Thymus (tissue), 14 donors: Measurements from ENCODE around the gene NAA16. TPM values are rescaled to one million over a fixed set of nuclear protein-coding genes. Genes with fewer than 3 reads are reported as not detected.

Experiments
- DNase-seq, 9 donors: peaks; one replicate each; pipeline ENCODE4 v3.0.0-alpha.2; 2013; ENCODE audit warnings: low spot score in 9 of 9, low read depth in 6 of 9, missing footprints in 1 of 9
- H3K27ac ChIP-seq, 2 donors: one replicate each; pipeline ENCODE4 v1.5.1; 2013; ENCODE audit warnings: control low read depth in 1 of 2, low read depth in 1 of 2, low read length in 1 of 2, mild to moderate bottlenecking in 1 of 2, moderate library complexity in 1 of 2
- H3K27me3 ChIP-seq, 2 donors: one replicate each; pipeline ENCODE4 v1.5.1; 2013; ENCODE audit warnings: low read length in 1 of 2; ENCODE audit not compliant: control insufficient read depth in 2 of 2, insufficient read depth in 1 of 2
- H3K36me3 ChIP-seq, 2 donors: one replicate each; pipeline ENCODE4 v1.5.1; 2013; ENCODE audit warnings: low read length in 1 of 2, mild to moderate bottlenecking in 1 of 2, moderate library complexity in 1 of 2; ENCODE audit not compliant: control insufficient read depth in 2 of 2, insufficient read depth in 2 of 2
- H3K4me1 ChIP-seq, 2 donors: one replicate each; pipeline ENCODE4 v1.5.1; 2013; ENCODE audit warnings: low read length in 2 of 2; ENCODE audit not compliant: control insufficient read depth in 2 of 2, insufficient read depth in 2 of 2
- H3K4me3 ChIP-seq, 2 donors: one replicate each; pipeline ENCODE4 v1.5.1; 2013; ENCODE audit warnings: low read length in 2 of 2, control low read depth in 1 of 2, mild to moderate bottlenecking in 1 of 2
- H3K9me3 ChIP-seq, 2 donors: one replicate each; pipeline ENCODE4 v1.5.1; 2013; ENCODE audit warnings: low read length in 1 of 2, mild to moderate bottlenecking in 1 of 2; ENCODE audit not compliant: control insufficient read depth in 2 of 2, insufficient read depth in 1 of 2
- WGBS: extraction: QIAGEN DNeasy Blood & Tissue Kit; methylation state at CpG from one replicate; pipeline ENCODE4 v1.1.7; 2013; 5-methylcytosine and 5-hydroxymethylcytosine counted together
- long read RNA-seq, 10 donors: transcript quantifications; one replicate each; lab custom pipeline, GENCODE V29; 2026
- polyA plus RNA-seq: library from polyadenylated mRNA; stranded (reverse); fragments of 200-250 nt; gene quantifications from one replicate; pipeline ENCODE4 v1.2.3, GENCODE V29; 2013
- total RNA-seq: library from RNA; stranded (reverse); fragments of 120-200 nt; gene quantifications from one replicate; pipeline ENCODE4 v1.2.4, GENCODE V29; 2013
- donor health status: healthy.

NAA16 gene
- total RNA-seq (10.6 TPM), polyA plus RNA-seq (23.8 TPM)
- long read RNA-seq, donor 1, partial matches to known transcripts = 0 of 1 reads
- long read RNA-seq, donor 1, other reads (novel, unspliced or antisense) = 0 of 1 reads
- long read RNA-seq, donor 2 = 0 reads
- long read RNA-seq, donor 3, partial matches to known transcripts = 0 of 3 reads
- long read RNA-seq, donor 3, other reads (novel, unspliced or antisense) = 0 of 3 reads
- long read RNA-seq, donor 4, partial matches to known transcripts = 0 of 5 reads
- long read RNA-seq, donor 4, other reads (novel, unspliced or antisense) = 0 of 5 reads
- long read RNA-seq, donor 5, transcript NAA16-205 (2 exons, 773 nt) = major isoform, 5 of 14 reads
- long read RNA-seq, donor 5, partial matches to known transcripts = 8 of 14 reads
- long read RNA-seq, donor 5, other reads (novel, unspliced or antisense) = 0 of 14 reads
- long read RNA-seq, donor 6, partial matches to known transcripts = 0 of 2 reads
- long read RNA-seq, donor 6, other reads (novel, unspliced or antisense) = 0 of 2 reads
- long read RNA-seq, donor 7 = 0 reads
- long read RNA-seq, donor 8 = 0 reads
- long read RNA-seq, donor 9, partial matches to known transcripts = 0 of 3 reads
- long read RNA-seq, donor 9, other reads (novel, unspliced or antisense) = 0 of 3 reads
- long read RNA-seq, donor 10, partial matches to known transcripts = 5 of 6 reads
- long read RNA-seq, donor 10, other reads (novel, unspliced or antisense) = 0 of 6 reads

DNA sequence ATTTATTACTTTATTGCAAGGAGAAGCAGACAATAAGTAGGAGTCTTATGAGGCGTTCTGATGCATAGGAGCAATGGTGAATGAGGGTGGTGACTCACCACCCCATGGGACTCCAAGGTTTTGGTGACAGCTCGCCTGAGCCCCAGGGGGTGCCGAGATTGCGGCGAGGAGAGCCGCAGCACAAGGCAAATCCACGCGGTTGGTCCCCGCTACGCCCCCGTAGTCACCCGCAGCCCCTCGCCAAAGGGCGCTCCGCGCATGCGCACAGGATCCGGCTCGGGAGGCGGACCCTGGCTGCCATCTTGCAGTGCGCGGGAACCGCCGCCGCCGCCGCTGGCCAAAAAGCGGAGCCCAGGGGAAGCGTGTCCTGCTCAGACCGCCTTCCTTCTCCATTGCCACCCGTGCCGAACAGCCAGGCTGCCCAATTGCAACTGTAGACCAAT is at the start of gene NAA16:
Gene NAA16 (plus strand): TSS at position 305 of the 443 bp plus-strand sequence. CDS start 262 bp downstream, outside the sequence.
- H3K4me3 ChIP-seq = peak within 1 kb of the TSS; percentile 100
- no peaks in the 10 kb centered on the region for H3K9me3 ChIP-seq
- H3K27ac ChIP-seq = peak within 1 kb of the TSS; percentile 88 to 96
- under 1% methylated on average over 32 of the region's 32 CpGs for WGBS
- peaks cover 0 to 3% of the 10 kb centered on the region in 2 donors for H3K27me3 ChIP-seq
- H3K4me1 ChIP-seq = peaks cover 11 to 16% of the 10 kb centered on the region in 2 donors
- no peaks in the 10 kb centered on the region for H3K36me3 ChIP-seq
- peak; percentile 80 to 95 (median 89) for DNase-seq

DNA sequence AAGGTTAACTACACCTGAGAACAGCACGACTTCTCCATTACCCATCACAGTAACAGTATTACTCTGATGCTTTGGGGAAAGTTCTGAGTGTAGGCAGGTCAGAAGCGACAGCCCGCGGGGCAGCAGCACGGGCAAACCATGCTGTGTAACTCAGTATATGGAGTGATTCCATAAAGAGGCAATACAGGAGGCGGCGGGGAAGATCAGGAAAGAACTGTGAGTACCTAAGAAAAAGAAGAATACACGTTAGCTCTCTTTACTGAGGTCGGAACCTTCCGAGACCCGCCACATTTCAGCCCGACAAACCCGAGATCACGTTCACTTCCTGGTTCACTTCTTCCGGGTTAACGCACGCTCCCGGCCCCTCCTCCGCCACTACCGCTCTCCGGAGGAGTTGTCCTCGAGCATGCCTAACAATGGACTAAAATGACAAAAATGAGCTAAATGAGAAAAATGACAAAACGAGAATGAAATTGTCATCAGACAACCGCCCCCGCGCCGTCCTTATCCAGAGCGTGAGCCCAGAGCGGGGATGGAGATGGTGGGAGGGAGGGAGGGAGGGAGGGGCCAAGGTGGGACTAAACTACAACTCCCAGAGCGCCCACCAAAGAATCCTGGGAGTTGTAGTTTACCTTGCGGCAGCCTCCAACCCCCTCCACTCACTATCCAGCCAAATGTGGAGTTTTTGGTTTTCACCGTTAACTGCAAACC is 47.7 kb upstream of the NAA16 start, which contains the start of gene MTRF1:
Gene MTRF1 (minus strand): TSS at position 316 of the 711 bp plus-strand sequence. CDS start 2,669 bp downstream, outside the sequence.
- H3K9me3 ChIP-seq = peaks cover 0 to 11% of the 10 kb centered on the region in 2 donors
- peaks cover 11 to 19% of the 10 kb centered on the region in 2 donors for H3K36me3 ChIP-seq
- H3K4me1 ChIP-seq = peaks cover 0 to 3% of the 10 kb centered on the region in 2 donors
- H3K27ac ChIP-seq = peak within 1 kb of the TSS; percentile 65 to 78
- no peaks in the 10 kb centered on the region for H3K27me3 ChIP-seq
- H3K4me3 ChIP-seq = peak within 1 kb of the TSS; percentile 58 to 76
- under 1% methylated on average over 32 of the region's 32 CpGs for WGBS
- DNase-seq = peak; percentile 78 to 93 (median 85)

DNA sequence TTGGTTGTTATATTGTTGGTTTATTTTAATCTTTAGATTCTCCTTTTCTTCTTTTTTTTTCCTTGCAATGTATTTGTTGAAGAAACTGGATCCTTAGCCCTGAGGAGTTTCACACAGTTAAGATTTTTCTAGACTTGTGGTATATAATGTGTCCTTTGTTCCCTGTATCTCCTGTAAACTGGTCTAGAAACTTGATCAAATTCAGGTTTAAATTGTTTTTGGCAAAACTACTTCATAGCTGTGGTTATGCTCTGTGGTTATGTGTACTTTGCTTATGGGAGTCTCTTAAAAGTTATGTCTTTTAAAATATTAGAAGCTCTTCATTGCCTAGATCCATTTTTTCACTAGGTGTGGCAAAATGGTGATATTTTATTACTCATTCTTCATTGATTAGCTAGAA is 44.0 kb upstream of the NAA16 start:
- H3K4me3 ChIP-seq = no peak overlapping the region
- H3K27ac ChIP-seq = no peak overlapping the region
- H3K27me3 ChIP-seq = no peaks in the 10 kb centered on the region
- no peaks in the 10 kb centered on the region for H3K36me3 ChIP-seq
- H3K9me3 ChIP-seq = peaks cover 2 to 19% of the 10 kb centered on the region in 2 donors
- peaks cover 0 to 9% of the 10 kb centered on the region in 2 donors for H3K4me1 ChIP-seq
- DNase-seq = no peak

DNA sequence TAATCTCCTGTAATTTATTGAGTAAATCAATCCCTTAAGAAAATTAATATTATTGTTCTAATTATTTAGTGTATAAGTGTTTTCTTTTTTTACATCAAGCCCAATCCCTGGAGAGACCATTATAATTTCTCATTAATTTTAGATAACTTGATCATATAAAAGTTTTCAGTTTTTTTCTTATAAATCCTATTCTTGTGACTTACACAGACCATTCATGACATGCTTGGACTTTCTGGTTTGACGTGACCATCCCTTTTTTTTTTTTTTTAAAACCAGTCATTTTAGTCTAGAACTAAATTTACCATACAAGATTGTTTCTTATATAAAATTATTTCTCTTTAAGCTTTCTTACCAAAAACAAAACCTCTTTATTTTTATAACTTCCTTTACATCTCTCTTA is 42.3 kb upstream of the NAA16 start:
- peaks cover 2 to 19% of the 10 kb centered on the region in 2 donors for H3K9me3 ChIP-seq
- no peak overlapping the region for H3K27ac ChIP-seq
- DNase-seq = peak in 2 of 9 donors; percentile 38 to 48
- 80% methylated on average over 1 of the region's 1 CpG for WGBS
- no peaks in the 10 kb centered on the region for H3K27me3 ChIP-seq
- no peaks in the 10 kb centered on the region for H3K36me3 ChIP-seq
- peaks cover 0 to 7% of the 10 kb centered on the region in 2 donors for H3K4me1 ChIP-seq
- no peak overlapping the region for H3K4me3 ChIP-seq

DNA sequence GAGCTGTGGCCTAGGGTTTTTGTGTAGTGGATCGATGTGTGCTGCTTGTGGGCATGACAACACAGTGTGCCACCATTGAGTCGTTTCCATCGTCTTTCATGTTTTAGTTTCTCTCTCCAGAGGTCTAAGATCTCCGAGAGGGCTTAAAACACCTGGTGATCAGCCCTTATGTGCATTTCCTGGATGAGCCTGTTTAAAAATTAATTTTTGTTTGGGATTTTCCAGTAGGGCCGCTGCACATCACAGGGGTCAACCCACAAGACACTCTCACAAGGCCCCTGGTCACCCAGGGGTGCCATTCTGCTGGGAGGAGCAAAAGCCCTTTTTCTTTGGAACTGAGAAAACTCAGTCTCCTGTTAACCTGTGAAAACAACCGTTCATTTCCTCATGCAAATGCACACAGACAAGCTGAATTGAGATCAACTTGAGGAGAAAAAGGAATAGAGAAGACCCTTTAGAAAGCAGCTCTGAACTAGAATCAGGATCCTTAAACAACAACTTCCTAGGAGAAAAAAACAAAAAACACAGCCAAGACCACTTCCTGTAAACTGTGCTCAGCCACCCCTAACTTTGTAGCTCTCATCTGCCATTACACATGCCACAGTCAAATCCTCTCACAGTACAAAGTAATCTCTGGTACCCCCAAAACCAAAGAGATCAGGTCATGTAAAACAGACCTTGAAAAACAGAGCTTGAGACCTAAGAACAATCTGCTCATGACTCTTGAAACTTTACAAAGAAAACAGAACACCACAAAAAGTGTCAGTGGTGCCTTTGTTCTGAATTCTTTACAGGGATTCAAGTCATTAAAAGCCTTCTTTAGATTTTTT is 39.4 kb upstream of the NAA16 start:
- Histone ChIP-seq H3K27me3 (no peaks in the 10 kb centered on the region), H3K9me3 (peaks cover 2 to 13% of the 10 kb centered on the region in 2 donors), H3K4me3 (no peak overlapping the region), H3K27ac (peak overlapping the region; percentile 82 to 83), H3K4me1 (peaks cover 0 to 7% of the 10 kb centered on the region in 2 donors), H3K36me3 (no peaks in the 10 kb centered on the region)
- WGBS = 87% methylated on average over 6 of the region's 6 CpGs
- DNase-seq = peak in 6 of 9 donors; percentile 21 to 69 (median 39)

DNA sequence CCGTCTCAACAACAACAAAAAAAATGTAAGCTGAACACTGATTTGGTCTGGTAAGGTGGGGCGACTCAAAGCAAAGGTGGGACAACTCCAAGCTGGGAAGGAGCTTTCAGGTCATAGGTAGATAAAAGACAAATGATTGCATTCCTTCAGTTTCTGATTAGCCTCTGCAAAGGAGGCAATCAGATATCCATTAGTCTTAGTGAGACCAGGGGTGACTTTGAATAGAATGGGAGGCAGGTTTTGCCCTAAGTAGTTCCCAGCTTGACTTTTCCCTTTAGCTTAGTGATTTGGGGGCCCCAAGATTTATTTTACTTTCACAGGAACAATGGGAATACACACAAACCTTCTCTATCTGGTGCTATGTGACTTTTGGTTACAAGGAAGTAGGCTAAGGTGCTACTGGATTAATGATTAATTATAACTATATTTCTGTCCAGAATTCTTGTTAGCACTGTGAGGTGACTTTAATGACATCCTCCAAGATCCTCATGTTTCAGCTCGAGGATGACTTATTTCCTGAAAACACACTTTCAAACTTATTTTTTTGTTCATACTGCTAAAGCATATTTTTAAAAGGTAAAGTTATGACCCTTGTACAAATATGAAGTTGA is 37.1 kb upstream of the NAA16 start:
- peaks cover 0 to 7% of the 10 kb centered on the region in 2 donors for H3K4me1 ChIP-seq

DNA sequence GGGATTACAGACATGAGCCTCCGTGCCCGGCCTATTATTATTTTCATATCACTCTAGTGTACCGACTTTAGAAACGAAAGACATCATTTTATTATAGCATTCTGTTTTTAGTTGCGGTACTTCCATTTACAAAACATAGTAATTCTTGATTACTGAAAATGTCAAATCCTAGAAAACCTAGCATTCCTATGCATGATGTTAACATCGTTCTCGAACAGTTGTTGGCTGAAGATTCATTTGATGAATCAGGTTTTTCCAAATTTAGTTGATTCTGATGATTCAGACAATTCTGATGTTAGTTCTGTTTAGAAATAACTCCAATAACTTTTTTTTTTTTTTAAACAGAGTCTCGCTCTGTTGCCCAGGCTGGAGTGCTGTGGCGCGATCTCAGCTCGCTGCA is 36.2 kb upstream of the NAA16 start:
- whole genome bisulfite sequencing = 99% methylated on average over 11 of the region's 11 CpGs
- H3K27me3 ChIP-seq = no peaks in the 10 kb centered on the region
- H3K4me3 ChIP-seq = no peak overlapping the region
- H3K27ac ChIP-seq = no peak overlapping the region
- H3K36me3 ChIP-seq = no peaks in the 10 kb centered on the region
- H3K4me1 ChIP-seq = peaks cover 0 to 7% of the 10 kb centered on the region in 2 donors
- DNase-seq = no peak
- peaks cover 0 to 4% of the 10 kb centered on the region in 2 donors for H3K9me3 ChIP-seq

More for the DNA sequence above, 37.1 kb upstream of the NAA16 start:
- H3K27ac ChIP-seq = no peak overlapping the region
- no peak overlapping the region for H3K4me3 ChIP-seq
- H3K9me3 ChIP-seq = peaks cover 2 to 8% of the 10 kb centered on the region in 2 donors
- H3K36me3 ChIP-seq = no peaks in the 10 kb centered on the region
- WGBS = 86% methylated on average over 3 of the region's 3 CpGs
- DNase-seq = no peak
- H3K27me3 ChIP-seq = no peaks in the 10 kb centered on the region

DNA sequence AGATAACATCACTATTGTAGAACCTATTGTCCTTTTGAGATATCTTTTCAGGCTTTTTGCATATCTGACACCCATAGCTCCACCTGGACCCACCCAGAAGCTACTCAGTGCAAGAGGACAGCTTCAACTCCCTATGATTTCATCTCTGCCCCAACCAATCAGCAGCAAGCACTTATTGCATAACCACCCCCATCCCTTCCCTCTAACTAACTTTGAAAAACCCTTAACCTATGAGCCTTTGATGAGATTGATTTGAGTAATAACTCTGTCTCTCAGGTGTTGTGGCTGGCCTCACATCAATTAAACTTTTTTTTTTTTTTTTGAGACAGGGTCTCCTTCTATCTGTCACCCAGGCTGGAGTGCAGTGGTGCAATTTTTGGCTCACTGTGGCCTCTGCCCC is 34.2 kb upstream of the NAA16 start:
- no peaks in the 10 kb centered on the region for H3K36me3 ChIP-seq
- no peak overlapping the region for H3K4me3 ChIP-seq
- no peaks in the 10 kb centered on the region for H3K27me3 ChIP-seq
- H3K4me1 ChIP-seq = peaks cover 0 to 1% of the 10 kb centered on the region in 2 donors
- no peak for DNase-seq
- no peaks in the 10 kb centered on the region for H3K9me3 ChIP-seq
- no peak overlapping the region for H3K27ac ChIP-seq
